NB4 (cell line): Measurements from ENCODE around the gene WDR1.

Experiments
- MYC ChIP-seq: IDR thresholded peaks from 2 replicates; pipeline ENCODE4 v1.6.1; 2011; ENCODE audit warnings: low read depth, low read length
- POLR2A ChIP-seq: IDR thresholded peaks from 2 replicates; pipeline ENCODE4 v1.6.1; 2011; ENCODE audit warnings: mild to moderate bottlenecking; ENCODE audit not compliant: insufficient read length; ENCODE audit errors: extremely low read depth
- TF ChIP-seq, protein P1 (sequence below): IDR thresholded peaks from one replicate; pipeline ENCODE4 v1.5.1; 2012; ENCODE audit warnings: low read depth, low read length
- TF ChIP-seq, protein P2 (sequence below): IDR thresholded peaks from 2 replicates; pipeline ENCODE4 v1.6.1; 2011; ENCODE audit warnings: low read depth, low read length

DNA sequence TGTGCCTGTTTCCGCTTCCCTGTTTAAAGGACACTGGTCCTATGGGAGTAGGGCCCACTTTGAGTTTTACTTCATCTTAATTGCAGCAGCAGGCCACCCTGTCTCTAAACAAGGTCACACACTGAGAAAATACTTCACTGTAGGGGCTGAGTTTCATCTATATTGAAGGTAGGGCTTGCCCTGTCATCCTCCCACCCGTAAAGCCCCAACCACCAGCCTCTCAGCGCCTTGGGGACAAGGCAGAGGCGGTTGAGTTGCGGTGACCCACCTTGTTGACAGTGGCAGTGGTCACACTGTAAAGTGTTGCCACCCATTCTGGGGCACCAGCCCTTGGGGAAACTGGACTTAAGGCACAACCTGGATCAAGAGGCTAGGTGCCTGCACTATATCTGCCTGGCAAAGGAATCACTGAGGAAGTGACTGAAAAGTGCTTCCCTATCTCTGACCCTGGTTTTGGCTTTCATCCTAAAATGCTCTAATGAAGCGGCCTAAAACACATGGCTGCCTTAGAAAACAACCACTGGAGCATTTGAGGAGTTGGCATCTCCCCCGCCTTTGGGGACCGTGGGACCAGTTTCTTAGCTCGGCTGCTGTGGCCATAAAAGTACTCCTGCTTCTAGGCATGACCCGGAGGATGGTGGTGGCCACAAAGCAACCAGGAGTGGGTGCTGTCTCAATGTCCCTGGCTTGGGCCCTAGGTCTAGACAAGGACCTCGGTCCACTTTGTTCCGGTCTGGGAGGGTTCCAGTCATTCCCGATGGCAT, 7.8 kb upstream of the WDR1 start:
- TF ChIP-seq, protein P1, sequence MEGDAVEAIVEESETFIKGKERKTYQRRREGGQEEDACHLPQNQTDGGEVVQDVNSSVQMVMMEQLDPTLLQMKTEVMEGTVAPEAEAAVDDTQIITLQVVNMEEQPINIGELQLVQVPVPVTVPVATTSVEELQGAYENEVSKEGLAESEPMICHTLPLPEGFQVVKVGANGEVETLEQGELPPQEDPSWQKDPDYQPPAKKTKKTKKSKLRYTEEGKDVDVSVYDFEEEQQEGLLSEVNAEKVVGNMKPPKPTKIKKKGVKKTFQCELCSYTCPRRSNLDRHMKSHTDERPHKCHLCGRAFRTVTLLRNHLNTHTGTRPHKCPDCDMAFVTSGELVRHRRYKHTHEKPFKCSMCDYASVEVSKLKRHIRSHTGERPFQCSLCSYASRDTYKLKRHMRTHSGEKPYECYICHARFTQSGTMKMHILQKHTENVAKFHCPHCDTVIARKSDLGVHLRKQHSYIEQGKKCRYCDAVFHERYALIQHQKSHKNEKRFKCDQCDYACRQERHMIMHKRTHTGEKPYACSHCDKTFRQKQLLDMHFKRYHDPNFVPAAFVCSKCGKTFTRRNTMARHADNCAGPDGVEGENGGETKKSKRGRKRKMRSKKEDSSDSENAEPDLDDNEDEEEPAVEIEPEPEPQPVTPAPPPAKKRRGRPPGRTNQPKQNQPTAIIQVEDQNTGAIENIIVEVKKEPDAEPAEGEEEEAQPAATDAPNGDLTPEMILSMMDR, result no peak
- TF ChIP-seq, protein P2, sequence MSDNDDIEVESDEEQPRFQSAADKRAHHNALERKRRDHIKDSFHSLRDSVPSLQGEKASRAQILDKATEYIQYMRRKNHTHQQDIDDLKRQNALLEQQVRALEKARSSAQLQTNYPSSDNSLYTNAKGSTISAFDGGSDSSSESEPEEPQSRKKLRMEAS, result no peak
- TF ChIP-seq POLR2A (no peak), MYC (no peak)
